A549 treated with AZD2906 at 1 μM for 4 hours (cell line): ENCODE measurements around the gene MDH1B. TPM values are rescaled to one million over a fixed set of nuclear protein-coding genes. Genes with fewer than 3 reads are reported as not detected.

Experiments
- total RNA-seq: library from RNA; stranded (reverse); fragments of 200-300 nt; extraction: Qiagen RNA extraction; gene quantifications from 5 replicates; pipeline ENCODE4 v1.2.3, GENCODE V29; 2022

Gene MDH1B
- 1.1 to 1.7 TPM (median 1.5 TPM) in 5 replicates for total RNA-seq

DNA sequence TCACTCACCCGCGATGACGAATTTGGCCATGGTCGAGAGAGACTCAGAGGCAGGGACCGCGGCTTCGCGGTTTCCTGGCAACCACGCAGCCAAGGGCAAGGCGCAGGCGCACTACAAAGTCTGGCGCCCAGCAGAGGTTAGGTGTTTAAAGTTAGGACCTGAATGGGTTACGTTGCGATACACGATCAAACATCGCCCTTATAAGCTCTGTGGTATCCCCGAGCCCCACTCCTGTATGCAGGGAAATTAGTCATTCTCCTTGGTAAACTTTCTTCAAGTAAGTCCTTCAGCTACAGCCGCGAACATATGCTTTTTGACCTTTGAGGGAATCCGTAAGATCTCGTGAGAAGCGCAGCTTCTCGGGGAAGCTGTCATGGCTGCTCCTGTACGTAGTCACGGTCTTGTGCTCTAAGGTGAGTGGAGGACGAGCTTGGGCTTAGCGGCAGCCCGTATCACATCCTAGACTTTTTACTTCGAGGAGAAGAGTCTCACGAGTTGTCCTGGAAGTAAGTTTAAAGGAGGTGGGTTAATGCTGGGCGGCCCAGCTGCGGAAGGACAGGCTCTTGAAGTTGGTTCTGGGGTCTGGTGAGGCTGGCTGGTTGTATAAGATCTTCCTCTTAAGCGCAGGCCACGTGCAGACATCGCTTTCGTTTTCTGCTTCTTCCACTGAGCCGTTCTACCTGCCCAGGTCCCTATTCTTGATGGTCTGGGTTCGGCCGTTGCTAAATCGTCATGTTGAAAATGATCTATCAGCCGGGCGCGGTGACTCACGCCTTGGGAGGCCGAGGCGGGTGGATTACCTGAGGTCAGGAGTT lies at the start of gene MDH1B, which contains the start of gene FASTKD2:
Gene MDH1B, minus strand, starts transcription at position 87 of the 815 bp plus-strand sequence. Its CDS starts 57 bp downstream, at position 30.
Gene FASTKD2, plus strand, starts transcription at position 365 of the 815 bp plus-strand sequence. CDS start 1,088 bp downstream, outside the sequence.

DNA sequence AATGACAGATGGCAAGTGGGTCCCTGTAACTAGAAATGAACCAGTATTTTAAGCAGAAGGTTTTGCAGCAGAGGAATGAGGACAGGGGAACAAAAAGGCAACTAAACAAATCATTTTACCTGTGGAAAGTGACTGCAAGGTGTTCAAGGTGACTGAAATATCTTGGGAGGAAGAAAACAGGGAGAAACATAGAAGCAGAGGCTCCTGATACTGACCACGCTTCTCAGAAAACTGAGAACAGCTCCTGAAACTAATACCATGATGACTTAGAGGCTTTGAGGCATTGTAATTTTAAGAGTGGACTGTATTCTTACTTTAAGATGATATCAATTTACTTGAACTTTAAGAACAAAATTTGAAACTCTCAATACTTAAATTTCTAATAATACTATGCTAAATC lies 46.8 kb downstream of the MDH1B start, which contains the start of gene DYTN:
Gene DYTN, minus strand, starts transcription at position 101 of the 400 bp plus-strand sequence. CDS start 117 bp downstream, outside the sequence.

Other genes starting within 250 kb of the MDH1B start
- not detected in 5 replicates for gene FAM237A, start 122.8 kb downstream of the MDH1B start, total RNA-seq
- not detected in 5 replicates for gene DYTN, start 46.9 kb downstream of the MDH1B start, total RNA-seq
- 29.0 to 39.1 TPM (median 30.7 TPM) in 5 replicates for gene FASTKD2, start 278 bp upstream of the MDH1B start, total RNA-seq
- gene CPO, start 174.2 kb upstream of the MDH1B start, total RNA-seq = 0.05 to 0.11 TPM (median 0.09 TPM) in 4 of 5 replicates, not detected in the other